HG02943 (cell line): ENCODE measurements around the gene ZNF385A.

ENCODE experiments used
- ATAC-seq: cut with Tn5 transposase; IDR thresholded peaks from one replicate; pipeline ENCODE4 v1.9.1; 2021; ENCODE audit warnings: mild to moderate bottlenecking, low read depth, moderate library complexity; ENCODE audit not compliant: unreplicated experiment

Gene ZNF385A

GRCh38 chr12:54394281-54394719 lies 9.8 kb upstream of the ZNF385A start:
- ATAC-seq: no peak

GRCh38 chr12:54393743-54394142 lies 9.2 kb upstream of the ZNF385A start:
- no peak for ATAC-seq

GRCh38 chr12:54393207-54393609 lies 8.7 kb upstream of the ZNF385A start:
- no peak for ATAC-seq

DNA sequence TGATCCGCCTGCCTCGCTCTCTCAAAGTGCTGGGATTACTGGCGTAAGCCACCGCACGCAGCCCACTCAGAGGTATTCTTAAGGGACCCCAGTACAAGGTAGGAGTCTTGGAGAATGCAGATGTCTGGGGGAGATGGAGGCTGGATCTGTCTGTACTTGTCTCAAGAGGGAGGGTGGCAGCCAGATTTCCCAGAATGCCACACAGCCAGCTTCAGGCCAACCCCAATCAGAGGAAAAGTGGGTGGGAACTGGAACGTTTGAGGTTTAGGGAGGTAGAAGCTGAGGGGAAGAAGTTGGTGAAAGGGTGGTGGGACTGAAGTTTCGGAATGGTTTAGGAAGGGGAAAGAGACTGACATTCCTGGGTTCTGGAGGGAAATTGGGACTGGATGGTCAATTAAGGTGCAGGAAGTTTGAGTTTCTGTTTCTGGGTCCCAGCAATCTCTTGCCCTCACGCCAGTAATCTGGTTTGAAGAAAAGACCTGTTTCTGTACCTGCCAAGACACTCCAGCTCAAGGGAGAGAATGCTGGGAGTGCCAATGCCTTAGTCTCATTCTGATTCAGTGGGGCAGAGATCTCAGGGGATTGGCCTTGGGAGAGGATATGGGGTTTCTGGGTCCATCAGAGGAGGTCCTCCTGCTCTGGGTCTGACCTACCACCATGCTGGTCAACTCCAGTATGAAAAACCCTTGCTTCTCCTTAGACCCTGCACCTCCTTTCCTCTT lies 8.1 kb upstream of the ZNF385A start:
- no peak for ATAC-seq

DNA sequence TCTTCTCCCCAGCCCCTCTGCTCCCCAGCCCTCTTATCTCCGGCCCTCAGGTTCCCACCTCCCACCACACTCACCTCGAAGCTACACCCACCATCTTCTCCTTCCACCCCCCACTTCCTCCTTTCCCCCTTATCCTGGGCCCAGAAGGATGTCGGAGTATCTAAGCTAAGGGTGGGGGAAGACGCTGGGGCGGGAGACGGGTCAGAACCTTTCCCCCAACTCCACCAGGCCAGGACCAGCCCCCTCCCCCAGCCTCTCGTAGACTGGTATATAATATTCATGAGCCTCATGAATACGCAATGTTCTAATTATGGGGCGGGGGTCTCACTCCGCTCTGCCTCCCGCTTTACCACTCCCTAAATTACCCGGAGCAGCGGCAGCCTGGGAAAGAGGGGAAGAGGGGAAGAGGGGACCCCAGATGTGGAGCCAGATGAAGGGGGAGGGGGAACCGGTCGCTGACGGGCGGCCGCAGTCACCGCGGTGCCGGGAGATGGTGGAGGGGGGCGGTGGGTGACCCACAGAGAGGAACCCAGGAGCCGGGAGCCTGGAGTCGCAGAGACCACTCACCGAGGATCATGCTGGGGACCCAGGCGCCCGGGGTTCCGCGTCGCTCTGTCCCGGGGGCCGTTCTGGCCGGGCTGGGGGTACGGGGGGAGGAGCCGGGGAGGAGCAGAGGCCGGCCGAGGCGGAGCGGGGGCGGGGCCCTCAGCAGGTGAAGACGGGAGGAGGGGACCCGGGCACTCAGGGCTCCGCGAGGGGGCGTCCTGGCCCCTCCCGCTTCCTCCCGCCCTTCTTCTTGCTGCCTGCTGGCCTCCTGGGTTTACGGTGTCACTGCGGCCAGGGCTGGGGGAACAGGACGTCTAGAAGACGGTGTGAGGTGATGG lies 6.4 kb upstream of the ZNF385A start:
- ATAC-seq: no peak

- no peak for ATAC-seq
These were observed 5.7 kb upstream of the ZNF385A start for GRCh38 chr12:54390176-54390667.

GRCh38 chr12:54389607-54390175 lies 5.2 kb upstream of the ZNF385A start:
- no peak for ATAC-seq

GRCh38 chr12:54389134-54389508 lies 4.6 kb upstream of the ZNF385A start:
- ATAC-seq: no peak

- no peak for ATAC-seq
These were observed 4.0 kb upstream of the ZNF385A start for GRCh38 chr12:54388237-54389133.

GRCh38 chr12:54387114-54387467 lies 2.6 kb upstream of the ZNF385A start:
- ATAC-seq: no peak

DNA sequence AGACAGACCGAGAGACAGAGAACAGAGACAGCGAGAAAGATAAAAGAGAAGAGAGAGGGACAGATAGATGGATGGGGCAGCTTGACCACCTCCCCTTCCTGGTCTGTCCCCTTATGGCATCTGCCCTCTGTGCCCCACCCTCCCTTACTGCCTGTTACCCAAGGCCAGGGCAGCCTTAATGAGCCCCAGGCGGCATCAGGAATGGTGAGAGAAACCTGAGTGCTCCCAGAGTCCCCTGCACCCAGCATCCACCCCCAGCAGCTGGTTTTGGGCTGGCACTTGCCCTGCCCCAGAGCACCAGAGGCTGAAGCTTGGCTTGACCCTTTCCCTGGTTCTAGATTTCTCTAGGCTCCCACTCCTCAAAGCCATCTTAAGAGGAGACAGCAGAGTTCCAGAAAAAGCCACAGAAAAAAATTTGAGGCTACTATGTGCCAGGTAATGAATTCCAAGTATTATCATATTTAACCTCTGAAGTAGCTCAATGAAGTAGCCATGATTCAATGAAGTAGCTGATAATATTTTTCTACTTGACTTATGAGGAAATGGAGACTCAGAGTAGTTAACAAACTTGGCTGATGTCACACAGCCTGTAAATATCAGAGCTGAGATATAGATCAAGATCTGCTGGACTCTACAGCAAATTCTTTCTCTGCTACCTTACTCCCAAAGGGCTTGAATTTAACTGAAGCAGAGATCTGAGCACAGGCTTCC lies 2.0 kb upstream of the ZNF385A start:
- no peak for ATAC-seq

GRCh38 chr12:54385251-54385914 lies 850 bp upstream of the ZNF385A start:
- no peak for ATAC-seq

DNA sequence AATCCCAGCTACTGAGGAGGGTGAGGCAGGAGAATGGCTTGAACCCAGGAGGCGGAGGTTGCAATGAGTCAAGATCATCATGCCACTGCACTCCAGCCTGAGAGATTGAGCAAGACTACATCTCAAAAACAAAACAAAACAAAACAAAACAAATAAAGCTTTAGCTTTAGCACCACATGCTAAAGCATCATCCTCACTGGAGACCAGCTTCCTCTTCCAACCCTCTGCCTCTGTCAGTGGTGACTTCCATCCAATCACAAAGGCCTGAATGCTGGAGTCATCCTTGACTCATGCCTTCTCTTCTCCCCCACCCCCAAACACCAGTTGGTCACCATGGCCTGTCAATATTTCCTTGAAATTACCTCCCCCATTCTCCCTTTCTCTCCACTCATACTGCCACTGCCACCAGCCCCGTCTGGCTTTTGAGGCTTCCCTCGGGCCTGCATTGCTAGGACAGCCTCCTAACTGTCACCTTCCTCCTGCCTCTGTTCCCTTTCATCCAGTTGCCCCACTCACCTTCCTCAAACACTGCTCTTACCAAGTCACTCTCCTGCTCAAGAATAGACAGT lies 1.4 kb downstream of the ZNF385A start:
- no peak for ATAC-seq

GRCh38 chr12:54381136-54381535 lies 3.4 kb downstream of the ZNF385A start:
- ATAC-seq: no peak

- peak; percentile 70 for ATAC-seq
These were observed 4.9 kb downstream of the ZNF385A start for GRCh38 chr12:54379398-54380201.

DNA sequence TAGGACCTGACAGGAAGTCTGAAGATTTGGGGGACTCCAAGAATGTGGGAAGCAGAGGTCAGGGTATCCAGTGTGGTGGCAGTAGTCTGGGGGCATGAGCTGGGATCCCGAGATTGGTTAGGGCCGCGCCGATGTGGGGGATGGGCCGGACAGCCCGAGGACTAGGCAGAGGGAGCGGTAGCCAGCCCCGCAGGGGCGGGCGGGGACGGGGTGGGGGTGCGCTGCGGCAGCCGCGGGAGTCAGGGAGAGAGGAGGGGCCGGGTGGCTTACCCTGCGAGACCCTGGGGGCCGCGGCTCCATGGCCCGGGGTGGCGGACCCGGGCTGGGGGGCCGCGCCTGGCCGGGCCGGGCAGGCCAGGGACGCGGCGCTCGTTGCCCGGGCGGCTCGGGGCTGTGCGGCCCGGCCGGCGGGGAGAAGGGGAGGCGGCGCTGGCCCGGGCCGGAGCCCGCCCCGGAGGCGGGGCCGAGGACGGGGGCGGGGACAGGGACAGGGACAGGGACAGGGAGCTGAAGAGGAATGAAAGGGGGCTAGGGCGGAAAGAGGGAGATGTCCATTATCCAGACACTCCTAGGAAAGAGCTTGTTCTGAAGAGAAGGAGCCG lies 5.6 kb downstream of the ZNF385A start:
- no peak for ATAC-seq

DNA sequence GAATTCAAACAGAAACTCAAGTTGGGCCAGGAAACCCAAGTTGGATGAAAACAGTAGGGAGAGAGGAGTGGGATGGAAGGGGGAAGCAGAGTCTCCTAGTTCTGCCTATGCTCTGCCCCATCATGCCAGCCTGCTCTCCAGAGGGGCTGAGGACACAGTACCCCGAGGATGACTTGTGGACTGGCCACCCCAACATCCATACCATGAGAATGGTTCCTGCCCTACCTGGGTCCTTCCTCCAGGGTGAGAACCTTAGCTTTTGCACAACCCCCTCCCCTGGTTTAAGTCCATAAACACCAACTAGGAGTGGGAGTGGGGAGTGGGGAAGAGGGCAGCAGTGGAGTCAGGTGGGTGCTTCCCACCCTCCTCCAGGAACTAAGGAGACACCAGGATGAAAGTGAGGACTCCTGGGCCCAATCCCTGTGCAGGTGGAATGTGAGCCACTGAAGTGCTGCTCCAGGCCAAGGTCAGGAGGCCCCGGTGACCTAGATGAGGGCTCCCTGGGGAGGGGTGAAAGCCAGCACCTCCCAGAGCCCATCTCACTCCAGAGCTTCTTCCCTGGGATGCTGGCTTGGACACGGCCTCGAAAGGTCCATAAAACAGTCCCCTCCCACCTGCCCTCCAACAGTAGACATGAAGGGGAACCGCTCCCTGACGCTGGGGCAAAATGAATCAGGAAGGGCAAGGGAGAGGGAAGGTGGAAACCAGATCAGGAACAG lies 6.6 kb downstream of the ZNF385A start:
- no peak for ATAC-seq
